HepG2 (cell line): ENCODE data around the gene GRIN2D. TPM values are rescaled to one million over a fixed set of nuclear protein-coding genes. Genes with fewer than 3 reads are reported as not detected.

Experiments used
- ATRX ChIP-seq: sonication (generic); formaldehyde crosslinking; IDR thresholded peaks from 2 replicates; pipeline ENCODE4 v1.4.0; 2020; ENCODE audit warnings: missing genetic modification reagents, borderline replicate concordance
- ELF3 ChIP-seq: IDR thresholded peaks from 2 replicates; pipeline ENCODE4 v1.6.1; 2016; ENCODE audit warnings: missing genetic modification reagents, missing compliant biosample characterization
- FOSL1 ChIP-seq: sonication (generic); formaldehyde crosslinking; IDR thresholded peaks from 2 replicates; pipeline ENCODE4 v1.9.0; 2021; ENCODE audit warnings: missing genetic modification reagents, borderline replicate concordance
- FOXP4 ChIP-seq: sonication (generic); formaldehyde crosslinking; IDR thresholded peaks from 2 replicates; pipeline ENCODE4 v1.4.0; 2020; ENCODE audit warnings: missing genetic modification reagents
- GTF3A ChIP-seq: sonication (generic); formaldehyde crosslinking; conservative IDR thresholded peaks from 2 replicates; pipeline ENCODE4 v1.4.0; 2020; ENCODE audit warnings: mild to moderate bottlenecking, missing genetic modification reagents
- HOXA5 ChIP-seq: sonication (generic); formaldehyde crosslinking; IDR thresholded peaks from 2 replicates; pipeline ENCODE4 v1.4.0; 2020; ENCODE audit warnings: missing genetic modification reagents
- JUN ChIP-seq: sonication (generic); formaldehyde crosslinking; IDR thresholded peaks from 2 replicates; pipeline ENCODE4 v1.4.0; 2020; ENCODE audit warnings: mild to moderate bottlenecking, missing genetic modification reagents
- KAT2B ChIP-seq: fragments of 150-350 bp; IDR thresholded peaks from 2 replicates; pipeline ENCODE4 v1.6.1; 2014; ENCODE audit warnings: low read depth, low read length, borderline replicate concordance
- KDM5A ChIP-seq: fragments of 200-600 bp; sonication (generic); IDR thresholded peaks from 2 replicates; pipeline ENCODE4 v1.7.0; 2018; ENCODE audit warnings: antibody characterized with exemption, mild to moderate bottlenecking, low read length, borderline replicate concordance
- MAFF ChIP-seq: IDR thresholded peaks from 2 replicates; pipeline ENCODE4 v1.6.1; 2011; ENCODE audit warnings: low read depth, low read length, improper control_type of control experiment
- MAZ ChIP-seq, 2 experiments: sonication (generic) in 1 of 2; formaldehyde crosslinking in 1 of 2; IDR thresholded peaks; 2 replicates each; pipeline versions ENCODE4 v1.5.0 to v1.6.1; 2012 to 2020; ENCODE audit warnings: low read depth in 2 of 2, mild to moderate bottlenecking in 2 of 2, borderline replicate concordance in 1 of 2, improper control_type of control experiment in 1 of 2, low read length in 1 of 2, missing genetic modification reagents in 1 of 2, moderate library complexity in 1 of 2
- MBD4 ChIP-seq: IDR thresholded peaks from 2 replicates; pipeline ENCODE4 v1.6.1; 2012; ENCODE audit warnings: low read length, inconsistent platforms, borderline replicate concordance
- NFATC3 ChIP-seq: sonication (generic); formaldehyde crosslinking; IDR thresholded peaks from 2 replicates; pipeline ENCODE4 v1.5.1; 2020; ENCODE audit warnings: mild to moderate bottlenecking, missing genetic modification reagents
- NPAS2 ChIP-seq: sonication (generic); formaldehyde crosslinking; IDR thresholded peaks from 2 replicates; pipeline ENCODE4 v1.8.0; 2022; ENCODE audit warnings: mild to moderate bottlenecking, missing genetic modification reagents, borderline replicate concordance
- NR0B2 ChIP-seq: sonication (generic); formaldehyde crosslinking; IDR thresholded peaks from 2 replicates; pipeline ENCODE4 v1.4.0; 2020; ENCODE audit warnings: mild to moderate bottlenecking, missing genetic modification reagents
- PHF8 ChIP-seq: sonication (generic); formaldehyde crosslinking; IDR thresholded peaks from 2 replicates; pipeline ENCODE4 v1.5.0; 2020; ENCODE audit warnings: missing genetic modification reagents
- POLR2G ChIP-seq: fragments of 200-400 bp; formaldehyde crosslinking; IDR thresholded peaks from 2 replicates; pipeline ENCODE4 v1.6.1; 2018; ENCODE audit warnings: mild to moderate bottlenecking, low read depth, low read length, moderate library complexity
- PRDM4 ChIP-seq: sonication (generic); formaldehyde crosslinking; IDR thresholded peaks from 2 replicates; pipeline ENCODE4 v1.9.0; 2021; ENCODE audit warnings: missing genetic modification reagents, borderline replicate concordance
- RBAK ChIP-seq: sonication (generic); formaldehyde crosslinking; IDR thresholded peaks from 2 replicates; pipeline ENCODE4 v1.5.1; 2020; ENCODE audit warnings: mild to moderate bottlenecking, missing genetic modification reagents
- ZNF446 ChIP-seq: sonication (generic); formaldehyde crosslinking; IDR thresholded peaks from 2 replicates; pipeline ENCODE4 v1.5.0; 2020; ENCODE audit warnings: mild to moderate bottlenecking, missing genetic modification reagents
- ZNF468 ChIP-seq: sonication (generic); formaldehyde crosslinking; IDR thresholded peaks from 2 replicates; pipeline ENCODE4 v1.8.0; 2022; ENCODE audit warnings: mild to moderate bottlenecking, moderate library complexity, missing genetic modification reagents
- ZNF674 ChIP-seq: sonication (generic); formaldehyde crosslinking; IDR thresholded peaks from 2 replicates; pipeline ENCODE4 v1.5.0; 2020; ENCODE audit warnings: low read depth, mild to moderate bottlenecking, missing genetic modification reagents
- polyA plus RNA-seq, 8 experiments: library from polyadenylated mRNA; depleted of rRNA in 3 of 8; stranded (reverse) in 7 of 8; unstranded in 1 of 8; fragments of >200 nt; fragmentation: Illumina TruSeq in 4 of 8; extraction: Trizol in 4 of 8; gene quantifications; 2 replicates each; pipeline versions ENCODE4 v1.2.1 to v1.2.3, GENCODE V29; 2011 to 2016; ENCODE audit warnings: low read depth in 4 of 8, missing spikeins in 1 of 8, mixed read lengths in 1 of 8; ENCODE audit not compliant: insufficient read depth in 1 of 8
- total RNA-seq, 5 experiments: library from RNA; depleted of rRNA; stranded (reverse); fragments of >200 nt; fragmentation: Illumina TruSeq; extraction: Trizol; gene quantifications; 2 replicates each; pipeline ENCODE4 v1.2.3, GENCODE V29; 2016; ENCODE audit warnings: low read depth in 1 of 5
- TF ChIP-seq, protein P1 (sequence below): sonication (generic); formaldehyde crosslinking; IDR thresholded peaks from 2 replicates; pipeline ENCODE4 v1.9.0; 2022; ENCODE audit warnings: missing genetic modification reagents, mild to moderate bottlenecking, borderline replicate concordance

Gene GRIN2D
- total and polyA plus RNA-seq, 2 of the 13 experiments (the other 11 are each of a cell fraction or from before 2014, with no cell fraction given), result 0.02 to 0.13 TPM

GRCh38 chr19:48398375-48399235 is 5.1 kb downstream of the GRIN2D start (continued):
- TF ChIP-seq ZNF446 (CRISPR knock-in tag) (0 out of 2 replicates have a peak, but pooled peaks have one; percentile 62), KDM5A (peak; percentile 32; the same call in 1 of the 2 replicates), ZNF468 (no peak), NR0B2 (CRISPR knock-in tag) (no peak), FOXP4 (CRISPR knock-in tag) (no peak), MAZ (IDR thresholded peaks at IDR 0.05; ENCODE audit: borderline replicate concordance, low read depth, low read length) (no peak), MAZ (CRISPR knock-in tag; IDR thresholded peaks at IDR 0.05; ENCODE audit: low read depth) (0 out of 2 replicates have a peak, but pooled peaks have one; percentile 24), ELF3 (CRISPR knock-in tag) (no peak), KAT2B (no peak), MBD4 (no peak), ZNF674 (no peak), HOXA5 (CRISPR knock-in tag) (no peak), FOSL1 (CRISPR knock-in tag) (no peak), POLR2G (peak; percentile 44; the same call in 1 of the 2 replicates), MAFF (no peak), ATRX (CRISPR knock-in tag) (no peak), JUN (no peak), NFATC3 (CRISPR knock-in tag) (no peak), RBAK (CRISPR knock-in tag) (no peak), PRDM4 (no peak), PHF8 (CRISPR knock-in tag) (0 out of 2 replicates have a peak, but pooled peaks have one; percentile 33), NPAS2 (CRISPR knock-in tag) (no peak), GTF3A (CRISPR knock-in tag) (no peak)
- TF ChIP-seq, protein P1, sequence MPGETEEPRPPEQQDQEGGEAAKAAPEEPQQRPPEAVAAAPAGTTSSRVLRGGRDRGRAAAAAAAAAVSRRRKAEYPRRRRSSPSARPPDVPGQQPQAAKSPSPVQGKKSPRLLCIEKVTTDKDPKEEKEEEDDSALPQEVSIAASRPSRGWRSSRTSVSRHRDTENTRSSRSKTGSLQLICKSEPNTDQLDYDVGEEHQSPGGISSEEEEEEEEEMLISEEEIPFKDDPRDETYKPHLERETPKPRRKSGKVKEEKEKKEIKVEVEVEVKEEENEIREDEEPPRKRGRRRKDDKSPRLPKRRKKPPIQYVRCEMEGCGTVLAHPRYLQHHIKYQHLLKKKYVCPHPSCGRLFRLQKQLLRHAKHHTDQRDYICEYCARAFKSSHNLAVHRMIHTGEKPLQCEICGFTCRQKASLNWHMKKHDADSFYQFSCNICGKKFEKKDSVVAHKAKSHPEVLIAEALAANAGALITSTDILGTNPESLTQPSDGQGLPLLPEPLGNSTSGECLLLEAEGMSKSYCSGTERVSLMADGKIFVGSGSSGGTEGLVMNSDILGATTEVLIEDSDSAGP (CRISPR knock-in tag), result no peak
